Vagina (tissue), 2 donors: ENCODE measurements around the gene AHNAK.

Experiments
- CTCF ChIP-seq, 3 experiments: fragments of 450-650 bp in 2 of 3; fragments of 200-600 bp in 1 of 3; sonication (generic) in 1 of 3; IDR thresholded peaks; one replicate each; pipeline ENCODE4 v1.5.1; 2017 to 2019; ENCODE audit warnings: antibody characterized with exemption in 3 of 3, mild to moderate bottlenecking in 2 of 3, moderate library complexity in 2 of 3
- POLR2A ChIP-seq, 2 donors: fragments of 450-650 bp; IDR thresholded peaks; one replicate each; pipeline ENCODE4 v1.6.1; 2017; ENCODE audit warnings: antibody characterized with exemption in 2 of 2, mild to moderate bottlenecking in 2 of 2, moderate library complexity in 2 of 2
- POLR2AphosphoS5 ChIP-seq, 2 donors: sonication (generic); formaldehyde crosslinking; IDR thresholded peaks; one replicate each; pipeline ENCODE4 v1.9.0; 2017; ENCODE audit warnings: antibody characterized with exemption in 2 of 2, mild to moderate bottlenecking in 2 of 2, low read depth in 1 of 2; ENCODE audit not compliant: insufficient read depth in 1 of 2

GRCh38 chr11:62398011-62398994 is 148.3 kb downstream of the AHNAK start:
- TF ChIP-seq CTCF (IDR thresholded peaks at IDR 0.05) (no peak), POLR2A (IDR thresholded peaks at IDR 0.05) (no peak), POLR2AphosphoS5 (IDR thresholded peaks at IDR 0.05; ENCODE audit: insufficient read depth in 1 of 2, low read depth in 1 of 2) (no peak)
